Uterus (tissue), 4 donors: ENCODE results near the gene C5AR2. TPM values are rescaled to one million over a fixed set of nuclear protein-coding genes. Genes with fewer than 3 reads are reported as not detected.
"Not testable (repeated sequence)": the region's sequence is repeated elsewhere in the genome, so short reads cannot be mapped to it uniquely, and the experiment has no call there.

Experiments used
- DNase-seq, 2 donors: peaks; one replicate each; pipeline ENCODE4 v3.0.0-alpha.2; 2019 to 2020
- H3K27ac ChIP-seq, 2 donors: fragments of 200-600 bp; sonication (generic); 1 replicate in 1 of 2; 2 replicates in 1 of 2; pipeline ENCODE4 v1.5.1; 2016 to 2018
- H3K27me3 ChIP-seq, 2 donors: fragments of 200-600 bp; sonication (generic); one replicate each; pipeline ENCODE4 v1.5.1; 2018 to 2019; ENCODE audit warnings: control low read depth in 1 of 2
- H3K36me3 ChIP-seq, 2 donors: fragments of 200-600 bp; sonication (generic); one replicate each; pipeline ENCODE4 v1.5.1; 2019; ENCODE audit warnings: control low read depth in 1 of 2
- H3K4me1 ChIP-seq, 2 donors: fragments of 200-600 bp; sonication (generic); one replicate each; pipeline ENCODE4 v1.5.1; 2018 to 2019; ENCODE audit warnings: control low read depth in 1 of 2
- H3K4me3 ChIP-seq, 2 donors: fragments of 200-600 bp; sonication (generic); 1 replicate in 1 of 2; 2 replicates in 1 of 2; pipeline ENCODE4 v1.5.1; 2018 to 2019; ENCODE audit warnings: mild to moderate bottlenecking in 1 of 2
- H3K9me3 ChIP-seq, 2 donors: fragments of 200-600 bp; sonication (generic); one replicate each; pipeline ENCODE4 v1.5.1; 2019; ENCODE audit warnings: control low read depth in 1 of 2
- POLR2A ChIP-seq, 2 donors: fragments of 450-650 bp; IDR thresholded peaks; one replicate each; pipeline ENCODE4 v1.6.1; 2016; ENCODE audit warnings: antibody characterized with exemption in 2 of 2, mild to moderate bottlenecking in 1 of 2, moderate library complexity in 1 of 2
- intact Hi-C: fragments of 100-400 bp; cut with DNase I; formaldehyde crosslinking; loops from one replicate; pipeline ENCODE4 v1.15.1; 2023; ENCODE audit warnings: low total_unique reads
- total RNA-seq, 4 donors: library from RNA; depleted of rRNA in 3 of 4; stranded (reverse); fragments of >200 nt in 3 of 4; gene quantifications; one replicate each; pipeline versions ENCODE4 v1.1.0 to v1.2.4, GENCODE V29; 2014 to 2023
- TF ChIP-seq, protein P1 (sequence below), 4 experiments: fragments of 200-600 bp in 2 of 4; fragments of 450-650 bp in 2 of 4; sonication (generic) in 2 of 4; IDR thresholded peaks; one replicate each; pipeline ENCODE4 v1.5.1; 2016 to 2019; ENCODE audit warnings: antibody characterized with exemption in 4 of 4, mild to moderate bottlenecking in 2 of 4, moderate library complexity in 1 of 4
- donor health status: DM: yes; HTN: yes; CAD: no.

The C5AR2 gene
- total RNA-seq, 4 donors from 2014 or later, result 0.29 to 0.69 (median 0.64) TPM; not detected in 1

DNA sequence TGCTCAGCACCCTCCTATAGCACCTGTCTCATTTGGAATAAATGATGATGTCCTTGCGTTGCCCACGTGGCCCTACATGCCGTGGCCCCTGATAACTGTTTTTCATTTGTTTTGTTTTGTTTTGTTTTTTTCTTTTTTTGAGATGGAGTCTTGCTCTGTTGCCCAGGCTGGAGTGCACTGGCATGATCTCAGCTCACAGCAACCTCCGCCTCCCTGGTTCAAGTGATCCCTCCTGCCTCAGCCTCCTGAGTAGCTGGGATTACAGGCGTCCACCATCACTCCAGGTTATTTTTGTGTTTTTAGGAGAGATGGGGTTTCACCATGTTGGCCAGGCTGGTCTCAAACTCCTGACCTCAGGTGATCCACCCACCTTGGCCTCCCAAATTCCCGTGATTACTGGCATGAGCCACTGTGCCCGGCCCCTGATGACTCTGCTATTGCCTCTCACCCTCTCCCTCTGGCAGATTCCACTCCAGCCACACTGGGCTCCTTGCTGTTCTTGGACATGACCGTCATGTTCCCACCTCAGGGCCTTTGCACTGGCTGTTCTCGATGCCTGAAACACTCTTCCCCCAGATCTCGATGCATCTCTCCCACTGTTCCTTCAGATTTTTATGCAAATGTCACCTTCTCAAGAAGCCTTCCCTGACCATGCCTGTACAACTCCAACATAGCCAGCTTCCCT lies 7.4 kb downstream of the C5AR2 start:
- DNase-seq, result no peak
- H3K4me1 ChIP-seq, result no peaks in the 10 kb centered on the region
- no peak overlapping the region for H3K27ac ChIP-seq
- no peaks in the 10 kb centered on the region for H3K27me3 ChIP-seq
- no peaks in the 10 kb centered on the region for H3K36me3 ChIP-seq
- H3K4me3 ChIP-seq, result no peak overlapping the region
- no peaks in the 10 kb centered on the region for H3K9me3 ChIP-seq
- intact Hi-C loops, result no loop called here
- no peak for TF ChIP-seq POLR2A (IDR thresholded peaks at IDR 0.05)
- TF ChIP-seq, protein P1, sequence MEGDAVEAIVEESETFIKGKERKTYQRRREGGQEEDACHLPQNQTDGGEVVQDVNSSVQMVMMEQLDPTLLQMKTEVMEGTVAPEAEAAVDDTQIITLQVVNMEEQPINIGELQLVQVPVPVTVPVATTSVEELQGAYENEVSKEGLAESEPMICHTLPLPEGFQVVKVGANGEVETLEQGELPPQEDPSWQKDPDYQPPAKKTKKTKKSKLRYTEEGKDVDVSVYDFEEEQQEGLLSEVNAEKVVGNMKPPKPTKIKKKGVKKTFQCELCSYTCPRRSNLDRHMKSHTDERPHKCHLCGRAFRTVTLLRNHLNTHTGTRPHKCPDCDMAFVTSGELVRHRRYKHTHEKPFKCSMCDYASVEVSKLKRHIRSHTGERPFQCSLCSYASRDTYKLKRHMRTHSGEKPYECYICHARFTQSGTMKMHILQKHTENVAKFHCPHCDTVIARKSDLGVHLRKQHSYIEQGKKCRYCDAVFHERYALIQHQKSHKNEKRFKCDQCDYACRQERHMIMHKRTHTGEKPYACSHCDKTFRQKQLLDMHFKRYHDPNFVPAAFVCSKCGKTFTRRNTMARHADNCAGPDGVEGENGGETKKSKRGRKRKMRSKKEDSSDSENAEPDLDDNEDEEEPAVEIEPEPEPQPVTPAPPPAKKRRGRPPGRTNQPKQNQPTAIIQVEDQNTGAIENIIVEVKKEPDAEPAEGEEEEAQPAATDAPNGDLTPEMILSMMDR (IDR thresholded peaks at IDR 0.05), result no peak

DNA sequence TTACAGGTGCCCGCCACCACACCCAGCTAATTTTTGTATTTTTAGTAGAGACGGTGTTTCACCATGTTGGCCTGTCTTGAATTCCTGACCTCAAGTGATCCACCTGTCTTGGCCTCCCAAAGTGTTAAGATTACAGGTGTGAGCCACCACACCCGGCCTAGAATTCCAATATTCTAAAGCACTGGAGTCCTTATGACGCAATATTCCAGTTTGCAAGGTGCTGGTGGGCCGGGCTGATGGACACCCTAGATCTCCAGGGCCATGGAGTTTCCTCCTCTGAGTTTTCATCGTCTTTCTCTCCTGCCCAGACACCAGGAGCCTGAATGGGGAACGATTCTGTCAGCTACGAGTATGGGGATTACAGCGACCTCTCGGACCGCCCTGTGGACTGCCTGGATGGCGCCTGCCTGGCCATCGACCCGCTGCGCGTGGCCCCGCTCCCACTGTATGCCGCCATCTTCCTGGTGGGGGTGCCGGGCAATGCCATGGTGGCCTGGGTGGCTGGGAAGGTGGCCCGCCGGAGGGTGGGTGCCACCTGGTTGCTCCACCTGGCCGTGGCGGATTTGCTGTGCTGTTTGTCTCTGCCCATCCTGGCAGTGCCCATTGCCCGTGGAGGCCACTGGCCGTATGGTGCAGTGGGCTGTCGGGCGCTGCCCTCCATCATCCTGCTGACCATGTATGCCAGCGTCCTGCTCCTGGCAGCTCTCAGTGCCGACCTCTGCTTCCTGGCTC lies 8.7 kb downstream of the C5AR2 start:
- TF ChIP-seq POLR2A (IDR thresholded peaks at IDR 0.05), result no peak
- TF ChIP-seq, protein P1 (IDR thresholded peaks at IDR 0.05), result no peak
- no peak for DNase-seq
- intact Hi-C loops, result no loop called here

DNA sequence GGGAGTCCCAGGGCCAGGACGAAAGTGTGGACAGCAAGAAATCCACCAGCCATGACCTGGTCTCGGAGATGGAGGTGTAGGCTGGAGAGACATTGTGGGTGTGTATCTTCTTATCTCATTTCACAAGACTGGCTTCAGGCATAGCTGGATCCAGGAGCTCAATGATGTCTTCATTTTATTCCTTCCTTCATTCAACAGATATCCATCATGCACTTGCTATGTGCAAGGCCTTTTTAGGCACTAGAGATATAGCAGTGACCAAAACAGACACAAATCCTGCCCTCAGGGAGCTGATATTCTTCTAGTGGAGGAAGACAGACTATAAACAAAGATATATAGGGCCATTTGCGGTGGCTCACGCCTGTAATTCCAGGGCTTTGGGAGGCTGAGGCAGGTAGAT lies 9.8 kb downstream of the C5AR2 start:
- H3K9me3 ChIP-seq, result no peaks in the 10 kb centered on the region
- no peak for TF ChIP-seq POLR2A (IDR thresholded peaks at IDR 0.05)
- TF ChIP-seq, protein P1 (IDR thresholded peaks at IDR 0.05), result no peak
- no peaks in the 10 kb centered on the region for H3K36me3 ChIP-seq
- no peaks in the 10 kb centered on the region for H3K27me3 ChIP-seq
- DNase-seq, result no peak
- intact Hi-C loops, result no loop called here
- no peak overlapping the region for H3K4me3 ChIP-seq
- H3K27ac ChIP-seq, result no peak overlapping the region
- no peaks in the 10 kb centered on the region for H3K4me1 ChIP-seq

More for the DNA sequence above, 8.7 kb downstream of the C5AR2 start:
- Histone ChIP-seq H3K4me3 (no peak overlapping the region), H3K27ac (no peak overlapping the region), H3K4me1 (no peaks in the 10 kb centered on the region), H3K36me3 (no peaks in the 10 kb centered on the region), H3K9me3 (no peaks in the 10 kb centered on the region), H3K27me3 (no peaks in the 10 kb centered on the region)

DNA sequence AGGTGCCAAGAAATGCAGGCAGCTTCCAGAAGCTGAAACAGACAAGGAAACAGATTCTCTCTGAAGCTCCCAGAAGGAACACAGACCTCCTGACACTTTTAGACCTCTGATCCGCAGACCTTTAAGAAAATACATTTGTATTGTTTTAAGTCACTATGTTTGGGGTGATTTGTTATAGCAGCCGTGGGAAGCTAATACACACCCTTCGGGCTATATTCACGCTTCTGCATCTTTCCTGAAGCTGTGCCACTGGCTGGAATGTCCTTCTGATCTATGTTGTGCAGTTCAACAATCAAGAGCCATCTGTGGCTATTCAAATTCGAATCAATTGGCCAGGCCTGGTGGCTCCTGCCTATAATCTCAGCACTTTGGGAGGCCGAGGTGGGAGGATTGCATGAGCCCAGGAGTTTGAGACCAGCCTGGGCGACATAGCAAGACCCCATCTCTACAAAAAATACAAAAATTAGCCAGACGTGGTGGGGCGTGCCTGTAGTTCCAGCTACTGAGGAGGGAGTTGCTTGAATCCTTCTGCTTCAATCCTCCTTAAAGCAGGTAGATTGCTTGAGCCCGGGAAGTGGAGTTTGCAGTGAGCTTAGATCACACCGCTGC lies 11.3 kb downstream of the C5AR2 start:
- no peaks in the 10 kb centered on the region for H3K4me1 ChIP-seq
- H3K27ac ChIP-seq, result no peak overlapping the region
- H3K27me3 ChIP-seq, result no peaks in the 10 kb centered on the region
- intact Hi-C loops, result no loop called here
- TF ChIP-seq, protein P1 (IDR thresholded peaks at IDR 0.05), result no peak
- no peak for TF ChIP-seq POLR2A (IDR thresholded peaks at IDR 0.05)
- no peaks in the 10 kb centered on the region for H3K9me3 ChIP-seq
- H3K4me3 ChIP-seq, result no peak overlapping the region
- H3K36me3 ChIP-seq, result no peaks in the 10 kb centered on the region
- no peak for DNase-seq

DNA sequence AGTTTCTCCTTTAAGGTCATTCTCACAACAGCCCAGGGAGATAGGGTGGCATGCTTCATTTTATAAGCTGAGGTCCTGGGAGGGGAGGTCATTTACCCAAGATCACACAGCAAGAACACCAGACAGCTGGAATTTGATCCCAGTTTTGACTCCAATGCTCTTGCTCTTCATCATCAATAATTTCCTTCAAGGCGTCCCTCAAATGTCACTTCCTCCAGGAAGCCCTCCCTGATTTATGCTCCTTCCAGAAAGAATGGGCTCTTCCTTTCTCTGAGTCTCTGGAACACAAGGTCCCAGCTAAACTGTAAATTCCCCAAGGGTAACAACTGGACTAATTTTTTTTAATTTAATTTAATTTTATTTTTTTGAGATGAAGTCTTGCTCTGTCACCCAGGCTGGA lies 12.4 kb downstream of the C5AR2 start:
- Histone ChIP-seq H3K36me3 (no peaks in the 10 kb centered on the region), H3K4me3 (no peak overlapping the region), H3K27ac (no peak overlapping the region), H3K4me1 (no peaks in the 10 kb centered on the region), H3K27me3 (no peaks in the 10 kb centered on the region), H3K9me3 (no peaks in the 10 kb centered on the region)
- no peak for TF ChIP-seq POLR2A (IDR thresholded peaks at IDR 0.05)
- TF ChIP-seq, protein P1 (IDR thresholded peaks at IDR 0.05), result no peak
- intact Hi-C loops, result no loop called here
- no peak for DNase-seq

DNA sequence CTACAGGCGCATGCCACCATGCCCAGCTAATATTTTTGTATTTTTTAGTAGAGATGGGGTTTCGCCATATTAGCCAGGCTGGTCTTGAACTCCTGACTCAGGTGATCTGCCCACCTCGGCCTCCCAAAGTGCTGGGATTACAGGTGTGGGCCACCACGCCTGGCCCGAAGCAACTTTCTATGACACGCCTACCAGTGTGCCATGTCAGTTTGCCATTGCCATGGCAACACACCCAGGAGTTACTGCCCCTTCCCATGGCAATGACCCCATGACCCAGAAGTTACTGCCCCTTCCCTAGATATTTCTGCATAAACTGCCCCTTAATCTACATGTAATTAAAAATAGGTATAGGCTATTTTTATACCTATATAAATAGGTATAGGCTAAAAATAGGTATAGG lies 14.0 kb downstream of the C5AR2 start:
- H3K9me3 ChIP-seq, H3K4me3 ChIP-seq, H3K27ac ChIP-seq, H3K4me1 ChIP-seq, DNase-seq, H3K36me3 ChIP-seq, intact Hi-C loops, H3K27me3 ChIP-seq: not testable (repeated sequence)
